Keratinocyte (primary cell): Measurements from ENCODE around the gene KCNH1. TPM values are rescaled to one million over a fixed set of nuclear protein-coding genes. Genes with fewer than 3 reads are reported as not detected.

Experiments used
- DNase-seq: peaks from one replicate; pipeline ENCODE4 v3.0.0-alpha.2; 2011; ENCODE audit warnings: low read depth, missing footprints, low spot score
- FAIRE-seq: peaks from 2 replicates; lab custom pipeline; 2011; peaks lifted over from hg19 to GRCh38; lab: Jason Lieb, UNC
- H2AFZ ChIP-seq: 2 replicates; pipeline ENCODE4 v1.6.0; 2012; ENCODE audit warnings: low read length, control low read depth, inconsistent platforms; ENCODE audit not compliant: control insufficient read depth
- H3K27ac ChIP-seq: 2 replicates; pipeline ENCODE4 v1.5.1; 2011; ENCODE audit warnings: low read length; ENCODE audit not compliant: control insufficient read depth, insufficient read depth
- H3K27me3 ChIP-seq: 3 replicates; pipeline ENCODE4 v1.6.0; 2011; ENCODE audit warnings: low read length; ENCODE audit not compliant: control insufficient read depth, insufficient read depth; ENCODE audit errors: extremely low read depth
- H3K36me3 ChIP-seq, 2 experiments: 2 replicates in 1 of 2; 3 replicates in 1 of 2; pipeline ENCODE4 v1.5.1; 2011; ENCODE audit warnings: low read length in 2 of 2, mild to moderate bottlenecking in 1 of 2; ENCODE audit not compliant: control insufficient read depth in 2 of 2, insufficient read depth in 2 of 2; ENCODE audit errors: extremely low read depth in 1 of 2
- H3K4me1 ChIP-seq: 3 replicates; pipeline ENCODE4 v1.5.1; 2011; ENCODE audit warnings: low read length; ENCODE audit not compliant: control insufficient read depth, insufficient read depth; ENCODE audit errors: extremely low read depth
- H3K4me2 ChIP-seq: 3 replicates; pipeline ENCODE4 v1.6.0; 2011; ENCODE audit warnings: low read depth, low read length; ENCODE audit not compliant: control insufficient read depth, insufficient read depth; ENCODE audit errors: extremely low read depth
- H3K4me3 ChIP-seq, 3 experiments: fragments of 200-600 bp in 1 of 3; sonication (generic) in 1 of 3; 2 replicates in 2 of 3; 3 replicates in 1 of 3; pipeline ENCODE4 v1.5.1; 2011 to 2016; ENCODE audit warnings: low read length in 3 of 3, mild to moderate bottlenecking in 3 of 3, control low read depth in 2 of 3, inconsistent platforms in 1 of 3, low read depth in 1 of 3, mixed read lengths in 1 of 3, mixed run types in 1 of 3, moderate library complexity in 1 of 3; ENCODE audit not compliant: control insufficient read depth in 2 of 3, insufficient read depth in 2 of 3; ENCODE audit errors: extremely low read depth in 1 of 3
- H3K79me2 ChIP-seq: 2 replicates; pipeline ENCODE4 v1.6.0; 2012; ENCODE audit warnings: low read length; ENCODE audit not compliant: control insufficient read depth, insufficient read depth
- H3K9ac ChIP-seq: 3 replicates; pipeline ENCODE4 v1.6.0; 2011; ENCODE audit warnings: low read length; ENCODE audit not compliant: control insufficient read depth, insufficient read depth; ENCODE audit errors: extremely low read depth
- H3K9me1 ChIP-seq: 3 replicates; pipeline ENCODE4 v1.6.0; 2011; ENCODE audit warnings: low read length; ENCODE audit not compliant: control insufficient read depth, insufficient read depth; ENCODE audit errors: extremely low read depth
- H3K9me3 ChIP-seq: 2 replicates; pipeline ENCODE4 v1.5.1; 2012; ENCODE audit warnings: low read depth, low read length; ENCODE audit not compliant: control insufficient read depth
- H4K20me1 ChIP-seq: 3 replicates; pipeline ENCODE4 v1.6.0; 2011; ENCODE audit warnings: low read length; ENCODE audit not compliant: control insufficient read depth, insufficient read depth; ENCODE audit errors: extremely low read depth
- EZH2 ChIP-seq: IDR thresholded peaks from one replicate; pipeline ENCODE4 v1.6.1; 2012; ENCODE audit warnings: inconsistent platforms, mild to moderate bottlenecking, low read length, moderate library complexity
- dilution Hi-C: fragments of 300-500 bp; cut with MboI; formaldehyde crosslinking; loops from one replicate; pipeline ENCODE4 v1.7.0; 2020; ENCODE audit warnings: low sequenced_read_pairs; ENCODE audit not compliant: extremely low pct_ligation_motif_present
- polyA plus RNA-seq, 5 experiments: library from polyadenylated mRNA; depleted of rRNA in 3 of 5; stranded (reverse) in 3 of 5; stranded (forward) in 1 of 5; unstranded in 1 of 5; fragments of >200 nt; gene quantifications; 1 replicate in 1 of 5; 2 replicates in 3 of 5; 3 replicates in 1 of 5; pipeline versions ENCODE4 v1.2.1 to v1.2.3, GENCODE V29; 2011 to 2012; ENCODE audit warnings: missing spikeins in 2 of 5, low read depth in 1 of 5, low replicate concordance in 1 of 5
- TF ChIP-seq, protein P1 (sequence below), 3 experiments: IDR thresholded peaks in 1 of 3; conservative IDR thresholded peaks in 1 of 3; optimal IDR thresholded peaks in 1 of 3; 2 replicates in 2 of 3; 3 replicates in 1 of 3; pipeline versions ENCODE3 to v1.5.1; 2011; ENCODE audit warnings: low read length in 3 of 3, mild to moderate bottlenecking in 3 of 3, moderate library complexity in 2 of 3, control low read depth in 1 of 3, inconsistent platforms in 1 of 3; ENCODE audit not compliant: insufficient read depth in 2 of 3; ENCODE audit errors: extremely low read depth in 1 of 3

The KCNH1 gene
- polyA plus RNA-seq, 1 donor (not counting 4 experiments of a cell fraction or from before 2014, with no cell fraction given) = not detected

DNA sequence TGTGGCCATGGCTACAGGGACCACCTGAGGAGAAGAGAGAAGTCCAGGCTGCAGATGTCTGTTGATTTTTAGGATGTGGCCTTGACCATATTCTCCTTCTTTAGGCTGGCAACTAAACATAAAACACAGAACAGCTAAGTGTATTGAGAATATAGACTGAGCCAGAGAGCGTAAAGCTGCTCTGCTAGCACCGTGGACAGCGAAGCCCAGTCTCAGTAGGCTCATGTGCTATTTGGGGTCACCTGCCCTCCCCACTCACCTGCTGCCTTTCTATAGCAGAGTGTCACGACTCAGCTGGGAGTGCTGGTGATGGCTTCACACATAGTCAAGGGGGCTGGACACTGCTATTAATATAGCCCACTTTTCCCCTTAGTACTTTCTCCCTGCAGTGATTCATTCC is 278.5 kb downstream of the KCNH1 start:
- TF ChIP-seq, protein P1, sequence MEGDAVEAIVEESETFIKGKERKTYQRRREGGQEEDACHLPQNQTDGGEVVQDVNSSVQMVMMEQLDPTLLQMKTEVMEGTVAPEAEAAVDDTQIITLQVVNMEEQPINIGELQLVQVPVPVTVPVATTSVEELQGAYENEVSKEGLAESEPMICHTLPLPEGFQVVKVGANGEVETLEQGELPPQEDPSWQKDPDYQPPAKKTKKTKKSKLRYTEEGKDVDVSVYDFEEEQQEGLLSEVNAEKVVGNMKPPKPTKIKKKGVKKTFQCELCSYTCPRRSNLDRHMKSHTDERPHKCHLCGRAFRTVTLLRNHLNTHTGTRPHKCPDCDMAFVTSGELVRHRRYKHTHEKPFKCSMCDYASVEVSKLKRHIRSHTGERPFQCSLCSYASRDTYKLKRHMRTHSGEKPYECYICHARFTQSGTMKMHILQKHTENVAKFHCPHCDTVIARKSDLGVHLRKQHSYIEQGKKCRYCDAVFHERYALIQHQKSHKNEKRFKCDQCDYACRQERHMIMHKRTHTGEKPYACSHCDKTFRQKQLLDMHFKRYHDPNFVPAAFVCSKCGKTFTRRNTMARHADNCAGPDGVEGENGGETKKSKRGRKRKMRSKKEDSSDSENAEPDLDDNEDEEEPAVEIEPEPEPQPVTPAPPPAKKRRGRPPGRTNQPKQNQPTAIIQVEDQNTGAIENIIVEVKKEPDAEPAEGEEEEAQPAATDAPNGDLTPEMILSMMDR (optimal IDR thresholded peaks at IDR 0.05 in 1 of 3, IDR thresholded peaks at IDR 0.05 in 1 of 3, conservative IDR thresholded peaks at IDR 0.05 in 1 of 3; ENCODE audit: extremely low read depth in 1 of 3, insufficient read depth in 2 of 3, low read length in 3 of 3) = no peak
- TF ChIP-seq EZH2 = no peak
- Histone ChIP-seq H3K27ac (no peak overlapping the region), H3K79me2 (no peaks in the 10 kb centered on the region), H3K9me3 (no peaks in the 10 kb centered on the region), H2AFZ (no peak overlapping the region), H4K20me1 (no peaks in the 10 kb centered on the region), H3K4me3 (no peak overlapping the region), H3K9me1 (no peaks in the 10 kb centered on the region), H3K4me2 (no peak overlapping the region), H3K4me1 (no peaks in the 10 kb centered on the region), H3K36me3 (no peaks in the 10 kb centered on the region), H3K27me3 (no peaks in the 10 kb centered on the region), H3K9ac (no peak overlapping the region)
- FAIRE-seq (no peak), DNase-seq (no peak)
- dilution Hi-C loops = no loop called here

DNA sequence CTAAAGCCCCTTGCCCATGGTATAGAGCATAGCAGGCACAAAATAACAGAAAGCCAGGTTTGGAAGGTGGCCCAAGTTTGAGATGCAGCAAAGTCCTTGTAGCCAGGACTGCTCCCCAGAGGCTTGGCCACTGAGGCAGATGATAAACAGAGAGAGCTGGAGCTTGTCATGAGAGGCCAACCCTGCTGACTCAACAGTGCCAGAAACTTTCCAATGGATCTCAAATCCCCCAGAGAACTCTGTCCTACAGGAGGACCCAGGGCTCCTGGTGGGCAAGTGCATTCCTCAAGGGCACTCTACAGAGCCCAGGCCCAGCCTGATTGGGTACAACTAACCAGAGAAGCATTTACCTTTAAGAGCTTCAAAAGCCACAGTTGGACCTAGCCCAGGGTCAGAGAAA is 280.7 kb downstream of the KCNH1 start:
- no peak overlapping the region for H3K9ac ChIP-seq

More for the DNA sequence above, 280.7 kb downstream of the KCNH1 start:
- FAIRE-seq (no peak), DNase-seq (no peak)
- H3K4me2 ChIP-seq = no peak overlapping the region
- no peak overlapping the region for H2AFZ ChIP-seq
- dilution Hi-C loops = no loop called here
- no peaks in the 10 kb centered on the region for H3K36me3 ChIP-seq
- no peaks in the 10 kb centered on the region for H3K9me1 ChIP-seq
- TF ChIP-seq EZH2 = no peak
- TF ChIP-seq, protein P1 (optimal IDR thresholded peaks at IDR 0.05 in 1 of 3, IDR thresholded peaks at IDR 0.05 in 1 of 3, conservative IDR thresholded peaks at IDR 0.05 in 1 of 3; ENCODE audit: extremely low read depth in 1 of 3, insufficient read depth in 2 of 3, low read length in 3 of 3) = no peak
- H3K4me1 ChIP-seq = no peaks in the 10 kb centered on the region
- no peak overlapping the region for H3K4me3 ChIP-seq
- H3K27ac ChIP-seq = no peak overlapping the region
- no peaks in the 10 kb centered on the region for H3K79me2 ChIP-seq
- no peaks in the 10 kb centered on the region for H3K9me3 ChIP-seq
- no peaks in the 10 kb centered on the region for H4K20me1 ChIP-seq
- no peaks in the 10 kb centered on the region for H3K27me3 ChIP-seq
